ENCODE results near the gene ST7. TPM values are rescaled to one million over a fixed set of nuclear protein-coding genes. Genes with fewer than 3 reads are reported as not detected.

Gene ST7
- total and polyA plus RNA-seq, 2 of the 13 experiments (the other 11 are each of a cell fraction or from before 2014, with no cell fraction given) = 17.3 to 23.5 TPM

GRCh38 chr7:117047496-117047895, 94.2 kb downstream of the ST7 start:
- DNase-seq (ENCODE audit: low spot score) = no peak
- Histone ChIP-seq H3K27me3 (ENCODE audit: control insufficient read depth in 1 of 2, insufficient read depth in 2 of 2, low read length in 2 of 2) (no peaks in the 10 kb centered on the region), H3K4me3 (replicated peaks in 1 of 3; ENCODE audit: insufficient read depth in 1 of 3, low read depth in 2 of 3, low read length in 3 of 3) (no peak overlapping the region), H3K9me3 (ENCODE audit: low read length) (no peaks in the 10 kb centered on the region), H3K4me2 (ENCODE audit: low read depth, low read length) (no peak overlapping the region), H2AFZ (ENCODE audit: low read length) (no peak overlapping the region), H3K9ac (ENCODE audit: insufficient read depth, low read depth, low read length) (no peak overlapping the region), H3K36me3 (replicated peaks in 1 of 2; ENCODE audit: control insufficient read depth in 1 of 2, insufficient read depth in 2 of 2, low read length in 2 of 2) (no peaks in the 10 kb centered on the region), H3K27ac (ENCODE audit: extremely low read length, insufficient read depth, low read length) (no peak overlapping the region), H3K4me1 (ENCODE audit: insufficient read depth, low read length) (peaks cover 9% of the 10 kb centered on the region), H4K20me1 (ENCODE audit: insufficient read depth, low read length) (no peaks in the 10 kb centered on the region; the same call in 1 of the 2 replicates), H3K79me2 (ENCODE audit: insufficient read depth, low read length) (no peaks in the 10 kb centered on the region)
- ChIA-PET CTCF (ENCODE audit: low intra/inter-chr PET ratio, low total read pairs) (no interaction called here), POLR2A (no interaction called here)
- intact Hi-C loops (cut with micrococcal nuclease; ENCODE audit: unreplicated experiment) = no loop called here
- no peak for TF ChIP-seq HNF4G (IDR thresholded peaks at IDR 0.05; ENCODE audit: borderline replicate concordance, low read depth, low read length)
- no peak for TF ChIP-seq HNF4G (CRISPR knock-in tag; IDR thresholded peaks at IDR 0.05; ENCODE audit: borderline replicate concordance, low read depth)
- no peak for TF ChIP-seq POLR2A (IDR thresholded peaks at IDR 0.05; ENCODE audit: insufficient read depth in 1 of 2, low read depth in 2 of 2, low read length in 2 of 2)
- in situ Hi-C loops (cut with HindIII; ENCODE audit: extremely low pct_ligation_motif_present, low pct_unique_long_range_greater_than_20kb) = no loop called here
- no TSS peak for BruUV-seq (replicated peaks)
- WGBS (ENCODE audit: low lambda C conversion rate) = 82% methylated on average over 3 of the region's 3 CpGs
- FAIRE-seq = no peak
- no peak for ATAC-seq

- Histone ChIP-seq H3K79me2 (ENCODE audit: insufficient read depth, low read length) (no peaks in the 10 kb centered on the region), H3K27ac (ENCODE audit: extremely low read length, insufficient read depth, low read length) (no peak overlapping the region), H3K4me1 (ENCODE audit: insufficient read depth, low read length) (peaks cover 9% of the 10 kb centered on the region), H3K4me3 (replicated peaks in 1 of 3; ENCODE audit: insufficient read depth in 1 of 3, low read depth in 2 of 3, low read length in 3 of 3) (no peak overlapping the region), H4K20me1 (ENCODE audit: insufficient read depth, low read length) (no peaks in the 10 kb centered on the region; the same call in 1 of the 2 replicates), H3K27me3 (ENCODE audit: control insufficient read depth in 1 of 2, insufficient read depth in 2 of 2, low read length in 2 of 2) (no peaks in the 10 kb centered on the region), H3K4me2 (ENCODE audit: low read depth, low read length) (no peak overlapping the region), H3K9ac (ENCODE audit: insufficient read depth, low read depth, low read length) (no peak overlapping the region), H2AFZ (ENCODE audit: low read length) (no peak overlapping the region), H3K36me3 (replicated peaks in 1 of 2; ENCODE audit: control insufficient read depth in 1 of 2, insufficient read depth in 2 of 2, low read length in 2 of 2) (no peaks in the 10 kb centered on the region), H3K9me3 (ENCODE audit: low read length) (no peaks in the 10 kb centered on the region)
- POLR2A ChIA-PET = no interaction called here
- in situ Hi-C loops (cut with HindIII; ENCODE audit: extremely low pct_ligation_motif_present, low pct_unique_long_range_greater_than_20kb) (no loop called here), intact Hi-C loops (cut with micrococcal nuclease; ENCODE audit: unreplicated experiment) (no loop called here)
- no TSS peak for BruUV-seq (replicated peaks)
- no peak for TF ChIP-seq ZNF546 (CRISPR knock-in tag; conservative IDR thresholded peaks at IDR 0.05)
- no peak for TF ChIP-seq EED (CRISPR knock-in tag; IDR thresholded peaks at IDR 0.05)
- no peak for TF ChIP-seq AFF4 (CRISPR knock-in tag; IDR thresholded peaks at IDR 0.05)
- no peak for TF ChIP-seq PRDM4 (CRISPR knock-in tag; IDR thresholded peaks at IDR 0.05; ENCODE audit: borderline replicate concordance)
- TF ChIP-seq WIZ (CRISPR knock-in tag; IDR thresholded peaks at IDR 0.05) = no peak
- no peak for TF ChIP-seq GPBP1L1 (CRISPR knock-in tag; IDR thresholded peaks at IDR 0.05)
- WGBS (ENCODE audit: low lambda C conversion rate) = 91% methylated on average over 5 of the region's 5 CpGs
- DNase-seq (ENCODE audit: low spot score) (no peak), FAIRE-seq (no peak), ATAC-seq (no peak)
- CTCF ChIA-PET (ENCODE audit: low intra/inter-chr PET ratio, low total read pairs) = no interaction called here
Measured at GRCh38 chr7:117048114-117048866, 95.0 kb downstream of the ST7 start.
